Hepatocyte (in vitro differentiated cells): ENCODE data around the gene KRTAP5-6.
A peak's percentile ranks its signal among the peaks of the same experiment; 100 is the strongest.

Source experiments
- EZH2 ChIP-seq: fragments of 200-600 bp; sonication (generic); IDR thresholded peaks from 2 replicates; pipeline ENCODE4 v1.6.1; 2016; ENCODE audit warnings: antibody characterized with exemption, mild to moderate bottlenecking, borderline replicate concordance
- EZH2phosphoT487 ChIP-seq: fragments of 200-600 bp; sonication (generic); IDR thresholded peaks from one replicate; pipeline ENCODE4 v1.6.1; 2018; ENCODE audit warnings: antibody characterized with exemption, mild to moderate bottlenecking, low read depth, moderate library complexity; ENCODE audit not compliant: unreplicated experiment, severe bottlenecking
- TF ChIP-seq, protein P1 (sequence below): fragments of 200-600 bp; sonication (generic); IDR thresholded peaks from 2 replicates; pipeline ENCODE4 v1.5.1; 2016; ENCODE audit warnings: antibody characterized with exemption, mild to moderate bottlenecking; ENCODE audit not compliant: poor library complexity

DNA sequence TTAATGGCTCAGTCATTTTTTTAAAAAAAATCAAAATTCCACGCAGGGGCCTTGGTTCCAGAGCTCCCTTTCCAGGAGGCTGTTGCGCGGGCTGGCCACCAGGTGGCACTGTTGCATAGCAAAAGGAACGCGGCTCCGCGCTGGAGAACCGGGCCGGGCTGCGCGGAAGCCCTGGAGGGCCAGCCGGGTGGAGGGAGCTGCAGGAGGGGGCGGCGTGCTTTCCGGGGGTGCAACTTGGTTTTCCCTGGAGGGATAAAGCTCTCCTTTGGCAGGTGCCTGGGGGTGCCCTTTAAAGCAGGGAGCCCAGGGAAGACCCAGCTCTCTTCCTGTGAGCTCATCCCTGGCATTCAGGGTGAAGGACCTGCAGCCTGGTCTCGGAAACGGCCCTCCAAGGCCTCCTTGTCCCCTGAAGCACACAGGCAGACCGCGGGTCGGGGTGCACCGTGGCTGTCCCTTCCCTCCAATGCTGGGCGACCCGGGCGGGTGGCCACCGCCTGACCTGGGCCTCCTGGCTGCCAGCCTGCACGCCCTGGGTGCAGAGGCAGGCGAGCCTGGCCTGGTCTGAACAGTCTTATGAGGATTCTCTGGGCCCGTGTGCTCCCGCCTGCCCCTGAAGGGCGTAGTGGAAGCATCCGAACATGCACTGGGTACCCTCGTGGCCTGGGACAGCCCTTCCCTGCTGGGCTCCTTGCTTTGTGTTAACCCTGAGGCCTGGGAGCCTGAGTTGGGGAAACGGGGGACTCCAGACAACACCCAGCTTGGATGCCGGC, 44.0 kb upstream of the KRTAP5-6 start:
- TF ChIP-seq, protein P1, sequence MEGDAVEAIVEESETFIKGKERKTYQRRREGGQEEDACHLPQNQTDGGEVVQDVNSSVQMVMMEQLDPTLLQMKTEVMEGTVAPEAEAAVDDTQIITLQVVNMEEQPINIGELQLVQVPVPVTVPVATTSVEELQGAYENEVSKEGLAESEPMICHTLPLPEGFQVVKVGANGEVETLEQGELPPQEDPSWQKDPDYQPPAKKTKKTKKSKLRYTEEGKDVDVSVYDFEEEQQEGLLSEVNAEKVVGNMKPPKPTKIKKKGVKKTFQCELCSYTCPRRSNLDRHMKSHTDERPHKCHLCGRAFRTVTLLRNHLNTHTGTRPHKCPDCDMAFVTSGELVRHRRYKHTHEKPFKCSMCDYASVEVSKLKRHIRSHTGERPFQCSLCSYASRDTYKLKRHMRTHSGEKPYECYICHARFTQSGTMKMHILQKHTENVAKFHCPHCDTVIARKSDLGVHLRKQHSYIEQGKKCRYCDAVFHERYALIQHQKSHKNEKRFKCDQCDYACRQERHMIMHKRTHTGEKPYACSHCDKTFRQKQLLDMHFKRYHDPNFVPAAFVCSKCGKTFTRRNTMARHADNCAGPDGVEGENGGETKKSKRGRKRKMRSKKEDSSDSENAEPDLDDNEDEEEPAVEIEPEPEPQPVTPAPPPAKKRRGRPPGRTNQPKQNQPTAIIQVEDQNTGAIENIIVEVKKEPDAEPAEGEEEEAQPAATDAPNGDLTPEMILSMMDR, result peak; percentile 99
- TF ChIP-seq EZH2phosphoT487 (no peak), EZH2 (no peak)
